Stimulated activated CD4-positive, alpha-beta T cell treated with anti-CD3 and anti-CD28 coated beads, Interleukin-12 subunit alpha, Interleukin-12 subunit beta, amount 100 ng/mL, for 24 hours (primary cell): ENCODE results near the gene FOLR3.
"Not testable (repeated sequence)": the region's sequence is repeated elsewhere in the genome, so short reads cannot be mapped to it uniquely, and the experiment has no call there.

Source experiments
- DNase-seq, 2 experiments: peaks; one replicate each; pipeline ENCODE4 v3.0.0-alpha.2; 2020; ENCODE audit warnings: low read depth in 2 of 2

FOLR3 gene

GRCh38 chr11:72135473-72135872 is at the start of gene FOLR3:
Gene FOLR3 (plus strand): TSS chr11:72135725. CDS start chr11:72135953, 228 bp downstream.
- DNase-seq = not testable (repeated sequence)

GRCh38 chr11:72088076-72088808 is 47.3 kb upstream of the FOLR3 start:
- DNase-seq = no peak

- peak; percentile 29 to 51 for DNase-seq
These were observed 44.2 kb upstream of the FOLR3 start for GRCh38 chr11:72091292-72091691.

- no peak for DNase-seq
These were observed 36.8 kb upstream of the FOLR3 start for GRCh38 chr11:72098741-72099140.

- no peak for DNase-seq
These were observed 35.5 kb upstream of the FOLR3 start for GRCh38 chr11:72100009-72100408.

- no peak for DNase-seq
These were observed 35.1 kb upstream of the FOLR3 start for GRCh38 chr11:72100462-72100861.

- DNase-seq = no peak
These were observed 33.4 kb upstream of the FOLR3 start for GRCh38 chr11:72102162-72102561.

- DNase-seq = no peak
These were observed 32.9 kb upstream of the FOLR3 start for GRCh38 chr11:72102631-72102945.

- DNase-seq = peak; percentile 96 to 99
These were observed 32.4 kb upstream of the FOLR3 start, which contains the start of gene LAMTOR1 for GRCh38 chr11:72102946-72103753. Gene LAMTOR1 (minus strand): TSS chr11:72103297. CDS start chr11:72103224, 73 bp downstream.

GRCh38 chr11:72103754-72104167 is 31.8 kb upstream of the FOLR3 start:
- DNase-seq = no peak

GRCh38 chr11:72105888-72106287 is 29.6 kb upstream of the FOLR3 start, which contains the start of gene TOMT:
Gene TOMT (plus strand): TSS chr11:72105924. CDS start chr11:72105952, 28 bp downstream.
- DNase-seq = no peak

- DNase-seq = no peak
These were observed 24.0 kb upstream of the FOLR3 start for GRCh38 chr11:72111300-72112142.

- DNase-seq = peak; percentile 99
These were observed 23.2 kb upstream of the FOLR3 start, which contains the start of gene ANAPC15 for GRCh38 chr11:72112143-72112977. Gene ANAPC15 (minus strand): TSS chr11:72112695. CDS start chr11:72111276, 1,419 bp downstream.

- no peak for DNase-seq
These were observed 22.3 kb upstream of the FOLR3 start for GRCh38 chr11:72112978-72113808.

GRCh38 chr11:72114570-72114969 is 21.0 kb upstream of the FOLR3 start:
- DNase-seq = no peak

GRCh38 chr11:72116019-72116755 is 19.3 kb upstream of the FOLR3 start:
- no peak for DNase-seq

GRCh38 chr11:72119198-72119597 is 16.3 kb upstream of the FOLR3 start:
- DNase-seq = no peak

GRCh38 chr11:72120930-72121329 is 14.6 kb upstream of the FOLR3 start:
- no peak for DNase-seq

- no peak for DNase-seq
These were observed 12.9 kb upstream of the FOLR3 start for GRCh38 chr11:72122607-72123006.
